Fibroblast of pulmonary artery (primary cell): ENCODE measurements around the gene ATP5F1B.
A peak's percentile ranks its signal among the peaks of the same experiment; 100 is the strongest.

Source experiments
- DNase-seq: peaks from one replicate; pipeline ENCODE4 v3.0.0-alpha.2; 2010; ENCODE audit warnings: low read depth
- H3K4me3 ChIP-seq: replicated peaks from 2 replicates; pipeline ENCODE4 v1.5.1; 2011; ENCODE audit warnings: low read depth, mild to moderate bottlenecking, control low read depth, low read length, moderate library complexity
- CTCF ChIP-seq: IDR thresholded peaks from 2 replicates; pipeline ENCODE4 v1.5.1; 2011; ENCODE audit warnings: mild to moderate bottlenecking, control low read depth, low read length, inconsistent platforms; ENCODE audit errors: missing control alignments

ATP5F1B gene

GRCh38 chr12:56599041-56599440 lies 46.7 kb downstream of the ATP5F1B start:
- no peak for TF ChIP-seq CTCF
- no peak for DNase-seq
- no peak overlapping the region for H3K4me3 ChIP-seq

- TF ChIP-seq CTCF = no peak
- no peak for DNase-seq
- no peak overlapping the region for H3K4me3 ChIP-seq
Observed at GRCh38 chr12:56596815-56597214, 49.0 kb downstream of the ATP5F1B start.

- DNase-seq = peak; percentile 87
- peak; percentile 99 for TF ChIP-seq CTCF
- H3K4me3 ChIP-seq = no peak overlapping the region
Observed at GRCh38 chr12:56593909-56594621, 51.7 kb downstream of the ATP5F1B start.

GRCh38 chr12:56591961-56592360 lies 53.8 kb downstream of the ATP5F1B start:
- TF ChIP-seq CTCF = no peak
- H3K4me3 ChIP-seq = no peak overlapping the region
- no peak for DNase-seq

- TF ChIP-seq CTCF = no peak
- no peak overlapping the region for H3K4me3 ChIP-seq
- DNase-seq = no peak
Observed at GRCh38 chr12:56591126-56591525, 54.7 kb downstream of the ATP5F1B start.

GRCh38 chr12:56590237-56590830 lies 55.5 kb downstream of the ATP5F1B start:
- TF ChIP-seq CTCF = peak; percentile 68
- H3K4me3 ChIP-seq = no peak overlapping the region
- DNase-seq = peak; percentile 50

GRCh38 chr12:56589783-56590182 lies 56.0 kb downstream of the ATP5F1B start:
- DNase-seq = no peak
- TF ChIP-seq CTCF = no peak
- no peak overlapping the region for H3K4me3 ChIP-seq
